A549 treated with AZD9567 at 1 μM for 4 hours (cell line): Measurements from ENCODE around the gene ELMOD1. TPM values are rescaled to one million over a fixed set of nuclear protein-coding genes. Genes with fewer than 3 reads are reported as not detected.

Source experiments
- total RNA-seq: library from RNA; stranded (reverse); fragments of 200-300 nt; extraction: Qiagen RNA extraction; gene quantifications from 5 replicates; pipeline ENCODE4 v1.2.3, GENCODE V29; 2022; ENCODE audit not compliant: insufficient read depth

The ELMOD1 gene
- total RNA-seq, result 0.13 to 0.19 TPM (median 0.14 TPM) in 4 of 5 replicates, not detected in the other

DNA sequence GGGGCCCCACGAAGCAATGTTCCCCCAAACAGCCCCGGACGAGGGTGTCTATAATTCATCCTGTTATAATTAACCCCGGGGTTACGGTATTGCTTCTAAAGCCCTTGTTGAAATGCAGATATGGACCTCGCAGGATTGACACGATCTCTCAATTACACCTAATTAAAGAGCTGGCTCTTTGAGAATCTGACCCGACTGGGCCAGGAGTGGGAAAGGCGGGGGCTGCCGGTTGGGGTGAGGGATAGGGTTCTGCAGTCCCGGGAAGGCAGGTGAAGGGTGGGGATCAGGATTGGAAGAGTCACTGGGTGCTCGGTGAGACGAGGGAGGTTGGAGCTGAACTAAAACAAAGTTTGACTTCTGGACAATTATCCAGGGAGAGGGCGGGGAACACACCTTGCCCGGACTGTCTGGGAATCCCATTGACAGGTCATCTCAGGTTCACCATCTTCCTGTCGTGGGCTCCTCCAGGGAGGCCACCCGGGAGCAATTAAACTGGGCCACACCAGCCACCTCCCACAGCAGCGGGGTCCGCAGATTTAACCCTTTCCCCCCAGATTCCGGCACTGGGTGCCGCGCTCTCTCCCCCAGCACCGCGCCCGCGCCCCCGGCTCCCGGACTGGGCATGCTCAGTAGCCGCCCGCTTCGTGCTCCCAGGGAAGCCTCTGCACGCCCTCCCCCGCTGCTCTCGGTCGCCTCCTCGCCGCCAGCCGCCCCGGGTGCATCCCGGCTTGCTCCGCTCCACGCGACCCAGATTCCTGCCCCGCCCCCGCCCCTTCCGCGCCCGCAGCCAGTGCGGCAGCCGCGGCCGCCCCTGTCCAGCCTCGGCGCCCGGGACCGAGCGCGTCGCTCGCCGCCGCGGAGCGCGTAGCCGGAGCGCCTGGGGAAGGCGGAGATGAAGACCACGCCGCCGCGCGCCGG, at the start of gene ELMOD1:
TSS of gene ELMOD1 (plus strand) at position 688 of the 918 bp plus-strand sequence. CDS start 27,043 bp downstream, outside the sequence.

DNA sequence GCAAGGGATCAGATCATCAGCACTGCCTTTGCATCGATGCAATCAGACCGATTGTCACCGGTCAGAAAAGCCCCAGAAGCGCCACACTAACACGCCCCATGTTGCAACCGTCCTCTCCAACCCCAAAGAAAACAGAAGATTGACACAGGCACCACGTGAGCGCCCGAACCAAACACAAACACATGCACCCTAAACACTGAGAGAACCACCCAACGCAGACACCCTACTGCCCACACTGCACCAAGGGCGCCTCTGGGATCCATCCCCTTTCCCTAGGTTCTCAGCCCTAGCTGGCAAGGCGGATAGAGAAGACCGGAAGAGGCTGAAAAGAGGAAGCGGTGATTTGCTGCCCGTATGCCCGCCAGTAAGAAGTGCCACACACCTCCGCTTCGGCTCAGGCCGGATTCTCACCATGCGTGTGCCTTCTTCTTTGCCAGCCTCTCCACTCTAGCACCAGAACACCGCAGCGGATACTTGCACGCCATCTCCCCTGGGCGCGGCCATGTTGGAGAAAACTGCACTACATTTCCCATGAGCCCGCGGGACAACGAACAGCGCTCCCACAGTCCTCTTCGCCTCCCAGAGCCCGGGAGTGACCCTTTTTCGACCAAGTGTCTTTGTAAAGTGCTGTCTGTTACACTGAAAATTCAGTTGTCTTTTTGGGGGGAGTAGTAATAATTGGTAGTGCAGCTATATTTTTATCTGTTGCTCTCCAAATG, 25.6 kb upstream of the ELMOD1 start, which contains the start of gene ALKBH8:
TSS of gene ALKBH8 (minus strand) at position 517 of the 719 bp plus-strand sequence. CDS start 4,842 bp downstream, outside the sequence.

DNA sequence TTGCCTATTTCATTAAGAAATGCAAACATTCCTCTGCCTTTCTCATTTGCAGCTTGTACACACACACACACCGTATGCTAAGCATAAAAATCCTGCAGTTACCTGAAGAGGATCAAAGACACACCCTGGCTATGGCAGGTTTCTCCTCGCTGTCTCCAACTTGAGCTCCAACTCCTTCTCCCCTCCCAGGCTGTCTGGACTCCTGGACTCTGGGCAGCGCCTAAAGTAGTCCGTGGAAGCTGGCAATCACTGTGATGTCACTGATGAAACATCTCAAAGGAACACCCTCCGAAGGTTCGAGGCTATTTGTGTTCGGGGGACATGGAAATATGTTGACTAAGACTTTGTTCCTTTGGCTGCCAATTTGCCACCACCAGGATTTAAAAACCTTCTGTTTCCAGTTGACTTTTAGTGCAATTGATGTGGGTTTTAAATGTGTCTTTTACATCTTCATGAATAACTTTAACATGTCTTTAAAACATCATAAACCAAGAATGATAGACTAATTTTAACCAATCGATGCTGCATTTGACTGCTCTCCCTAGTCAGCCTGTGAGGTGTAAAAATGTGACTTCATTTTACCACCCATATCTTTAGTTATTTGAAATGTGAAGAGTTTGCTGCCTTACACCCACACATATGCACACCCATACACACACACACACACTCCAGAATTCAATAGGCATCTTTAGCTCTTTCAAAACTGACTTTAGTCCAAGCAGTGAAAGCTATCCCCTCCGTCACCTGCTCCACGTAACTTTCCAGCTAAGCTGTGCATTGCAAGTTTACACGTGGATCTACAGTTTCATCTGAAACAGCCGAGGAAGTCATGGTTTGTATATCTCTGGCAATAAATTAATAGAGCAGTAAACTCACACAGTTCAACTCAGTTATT, 121.2 kb downstream of the ELMOD1 start, which contains the start of gene SLN:
TSS of gene SLN (minus strand) at position 196 of the 895 bp plus-strand sequence.

Other genes starting within 250 kb of the ELMOD1 start
- gene CWF19L2, start 133.3 kb upstream of the ELMOD1 start, total RNA-seq, result 3.1 to 5.1 TPM (median 3.4 TPM) in 5 replicates
- gene ALKBH8, start 25.4 kb upstream of the ELMOD1 start, total RNA-seq, result 5.4 to 14.5 TPM (median 6.2 TPM) in 5 replicates
- 0.49 to 1.5 TPM (median 0.87 TPM) in 4 of 5 replicates, not detected in the other for gene SLN, start 120.9 kb downstream of the ELMOD1 start, total RNA-seq